Hippocampal formation (tissue), 2 donors: ENCODE results near the gene NRG3.
"Not testable (repeated sequence)": the region's sequence is repeated elsewhere in the genome, so short reads cannot be mapped to it uniquely, and the experiment has no call there.

Experiments used
- DNase-seq, 2 donors: peaks; one replicate each; lab custom pipeline; 2025; lab: John Stamatoyannopoulos, UW

NRG3 gene

GRCh38 chr10:82982110-82982608 lies 1107.2 kb downstream of the NRG3 start:
- peak in 1 of 2 donors; percentile 39 for DNase-seq

GRCh38 chr10:82986216-82986615 lies 1111.2 kb downstream of the NRG3 start:
- no peak for DNase-seq

- DNase-seq, result not testable (repeated sequence)
Measured at GRCh38 chr10:83006479-83006878, 1131.5 kb downstream of the NRG3 start.

GRCh38 chr10:83007510-83007909 lies 1132.5 kb downstream of the NRG3 start:
- DNase-seq, result no peak

- DNase-seq, result no peak
Measured at GRCh38 chr10:83012866-83013265, 1137.9 kb downstream of the NRG3 start.

- DNase-seq, result no peak
Measured at GRCh38 chr10:83017076-83017867, 1142.3 kb downstream of the NRG3 start.

GRCh38 chr10:83023662-83024061 lies 1148.7 kb downstream of the NRG3 start:
- DNase-seq, result no peak
